Chondrocyte (in vitro differentiated cells): ENCODE measurements around the gene SNX6. TPM values are rescaled to one million over a fixed set of nuclear protein-coding genes. Genes with fewer than 3 reads are reported as not detected.
"Not testable (repeated sequence)": the region's sequence is repeated elsewhere in the genome, so short reads cannot be mapped to it uniquely, and the experiment has no call there.

ENCODE experiments used
- DNase-seq: peaks from one replicate; pipeline ENCODE4 v3.0.0; 2021; ENCODE audit warnings: mixed read lengths, low spot score
- H3K27ac Mint-ChIP-seq: one replicate; pipeline ENCODE4 v1.8.0; 2021; ENCODE audit warnings: mild to moderate bottlenecking, moderate library complexity, mixed read lengths; ENCODE audit not compliant: unreplicated experiment
- H3K27me3 Mint-ChIP-seq: 2 replicates; pipeline ENCODE4 v1.8.0; 2021; ENCODE audit warnings: low read depth, mixed read lengths
- H3K36me3 Mint-ChIP-seq: 2 replicates; pipeline ENCODE4 v1.8.0; 2021; ENCODE audit warnings: low read depth, mixed read lengths
- H3K4me1 Mint-ChIP-seq: 2 replicates; pipeline ENCODE4 v1.8.0; 2021; ENCODE audit warnings: low read depth, mild to moderate bottlenecking, mixed read lengths
- H3K4me3 Mint-ChIP-seq: one replicate; pipeline ENCODE4 v1.8.0; 2021; ENCODE audit warnings: mild to moderate bottlenecking, moderate library complexity, mixed read lengths; ENCODE audit not compliant: unreplicated experiment
- H3K9me3 Mint-ChIP-seq: 2 replicates; pipeline ENCODE4 v1.8.0; 2021; ENCODE audit warnings: low read depth, mixed read lengths
- total RNA-seq: library from RNA; stranded (reverse); gene quantifications from 3 replicates; pipeline ENCODE4 v1.2.1, GENCODE V29; 2021
- TF ChIP-seq, protein P1 (sequence below): fragments of 200-600 bp; sonication (generic); IDR thresholded peaks from 2 replicates; pipeline ENCODE4 v1.5.0; 2021; ENCODE audit warnings: antibody characterized with exemption, mild to moderate bottlenecking, moderate library complexity

Gene SNX6
- total RNA-seq, 1 donor from 2014 or later: 91.7 TPM

DNA sequence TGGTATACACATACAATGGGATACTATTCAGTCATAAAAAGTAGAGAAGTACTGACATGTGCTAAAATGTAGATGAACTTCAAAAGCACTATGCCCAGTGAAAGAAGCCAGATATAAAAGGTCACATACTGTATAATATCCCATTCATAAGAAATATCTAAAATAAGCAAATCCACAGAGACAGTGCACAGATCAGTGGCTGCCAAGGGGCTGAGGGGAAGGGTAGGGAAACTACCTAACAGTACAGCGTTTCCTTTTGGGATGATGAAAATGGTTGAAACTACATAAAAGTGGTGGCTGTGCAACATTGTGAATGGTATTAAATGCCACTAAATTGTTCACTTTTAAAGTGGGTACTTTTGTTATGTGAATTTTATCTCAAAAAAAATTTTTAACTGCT is 102.4 kb downstream of the SNX6 start:
- H3K27ac Mint-ChIP-seq: no peak overlapping the region
- no peak for DNase-seq
- no peaks in the 10 kb centered on the region for H3K27me3 Mint-ChIP-seq
- no peak overlapping the region for H3K4me3 Mint-ChIP-seq
- peaks cover 23% of the 10 kb centered on the region for H3K36me3 Mint-ChIP-seq
- peaks cover 6% of the 10 kb centered on the region for H3K4me1 Mint-ChIP-seq
- TF ChIP-seq, protein P1, sequence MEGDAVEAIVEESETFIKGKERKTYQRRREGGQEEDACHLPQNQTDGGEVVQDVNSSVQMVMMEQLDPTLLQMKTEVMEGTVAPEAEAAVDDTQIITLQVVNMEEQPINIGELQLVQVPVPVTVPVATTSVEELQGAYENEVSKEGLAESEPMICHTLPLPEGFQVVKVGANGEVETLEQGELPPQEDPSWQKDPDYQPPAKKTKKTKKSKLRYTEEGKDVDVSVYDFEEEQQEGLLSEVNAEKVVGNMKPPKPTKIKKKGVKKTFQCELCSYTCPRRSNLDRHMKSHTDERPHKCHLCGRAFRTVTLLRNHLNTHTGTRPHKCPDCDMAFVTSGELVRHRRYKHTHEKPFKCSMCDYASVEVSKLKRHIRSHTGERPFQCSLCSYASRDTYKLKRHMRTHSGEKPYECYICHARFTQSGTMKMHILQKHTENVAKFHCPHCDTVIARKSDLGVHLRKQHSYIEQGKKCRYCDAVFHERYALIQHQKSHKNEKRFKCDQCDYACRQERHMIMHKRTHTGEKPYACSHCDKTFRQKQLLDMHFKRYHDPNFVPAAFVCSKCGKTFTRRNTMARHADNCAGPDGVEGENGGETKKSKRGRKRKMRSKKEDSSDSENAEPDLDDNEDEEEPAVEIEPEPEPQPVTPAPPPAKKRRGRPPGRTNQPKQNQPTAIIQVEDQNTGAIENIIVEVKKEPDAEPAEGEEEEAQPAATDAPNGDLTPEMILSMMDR: no peak
- H3K9me3 Mint-ChIP-seq: no peaks in the 10 kb centered on the region

DNA sequence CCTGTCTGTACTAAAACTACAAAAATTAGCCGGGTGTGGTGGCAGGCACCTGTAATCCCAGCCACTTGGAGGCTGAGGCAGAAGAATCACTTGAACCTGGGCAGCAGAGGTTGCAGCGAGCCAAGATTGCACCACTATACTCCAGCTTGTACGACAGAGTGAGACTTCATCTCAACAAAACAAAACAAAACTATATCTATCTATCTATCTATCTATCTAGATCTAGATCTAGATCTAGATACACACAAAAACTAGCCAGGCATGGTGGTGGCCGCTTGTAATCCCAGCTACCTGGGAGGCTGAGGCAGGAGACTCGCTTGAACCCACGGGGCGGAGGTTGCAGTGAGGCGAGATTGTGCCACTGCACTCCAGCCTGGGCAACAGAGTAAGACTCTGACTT is 105.7 kb downstream of the SNX6 start:
- peaks cover 33% of the 10 kb centered on the region for H3K36me3 Mint-ChIP-seq
- not testable (repeated sequence) for H3K27me3 Mint-ChIP-seq, H3K4me3 Mint-ChIP-seq, H3K4me1 Mint-ChIP-seq, H3K9me3 Mint-ChIP-seq, H3K27ac Mint-ChIP-seq, DNase-seq

DNA sequence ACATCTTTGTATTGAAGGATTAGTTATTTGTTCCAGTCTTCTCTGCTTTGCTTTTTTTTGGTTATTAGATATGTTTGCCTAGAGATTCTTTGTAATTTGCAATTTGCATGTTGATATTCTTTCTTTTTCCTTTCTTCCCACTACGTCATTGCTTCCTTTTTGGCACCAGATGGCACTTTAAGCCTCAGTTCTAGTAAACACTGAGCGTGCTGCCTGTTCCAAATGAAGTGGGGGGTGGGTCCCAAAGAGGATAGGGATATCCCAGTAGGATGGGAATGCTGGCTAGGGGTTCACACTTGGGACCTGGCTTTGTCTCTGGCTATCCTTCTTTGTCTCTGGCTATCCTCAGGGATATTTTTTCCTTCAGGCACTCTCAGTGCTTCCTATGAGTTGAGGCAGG is 107.5 kb downstream of the SNX6 start:
- TF ChIP-seq, protein P1: no peak
- Mint-ChIP-seq H3K4me3 (no peak overlapping the region), H3K4me1 (no peaks in the 10 kb centered on the region), H3K36me3 (peaks cover 38% of the 10 kb centered on the region), H3K9me3 (no peaks in the 10 kb centered on the region), H3K27me3 (no peaks in the 10 kb centered on the region), H3K27ac (no peak overlapping the region)
- DNase-seq: no peak

DNA sequence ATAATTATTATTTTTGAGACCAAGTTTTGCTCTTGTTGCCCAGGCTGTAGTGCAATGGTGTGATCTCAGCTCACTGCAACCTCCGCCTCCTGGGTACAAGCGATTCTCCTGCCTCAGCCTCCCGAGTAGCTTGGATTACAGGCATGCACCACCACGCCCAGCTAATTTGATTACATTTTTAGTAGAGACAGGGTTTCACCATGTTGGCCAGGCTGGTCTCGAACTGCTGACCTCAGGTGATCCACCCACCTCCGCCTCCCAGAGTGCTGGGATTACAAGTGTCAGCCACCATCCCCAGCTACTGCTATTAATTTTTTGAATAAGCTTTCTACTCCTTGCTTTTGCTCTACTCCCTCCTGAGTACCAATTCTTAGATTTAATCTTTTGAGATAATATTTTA is 108.9 kb downstream of the SNX6 start:
- H3K36me3 Mint-ChIP-seq: peaks cover 41% of the 10 kb centered on the region
- not testable (repeated sequence) for H3K9me3 Mint-ChIP-seq, H3K27me3 Mint-ChIP-seq, DNase-seq, H3K27ac Mint-ChIP-seq, H3K4me3 Mint-ChIP-seq, H3K4me1 Mint-ChIP-seq

DNA sequence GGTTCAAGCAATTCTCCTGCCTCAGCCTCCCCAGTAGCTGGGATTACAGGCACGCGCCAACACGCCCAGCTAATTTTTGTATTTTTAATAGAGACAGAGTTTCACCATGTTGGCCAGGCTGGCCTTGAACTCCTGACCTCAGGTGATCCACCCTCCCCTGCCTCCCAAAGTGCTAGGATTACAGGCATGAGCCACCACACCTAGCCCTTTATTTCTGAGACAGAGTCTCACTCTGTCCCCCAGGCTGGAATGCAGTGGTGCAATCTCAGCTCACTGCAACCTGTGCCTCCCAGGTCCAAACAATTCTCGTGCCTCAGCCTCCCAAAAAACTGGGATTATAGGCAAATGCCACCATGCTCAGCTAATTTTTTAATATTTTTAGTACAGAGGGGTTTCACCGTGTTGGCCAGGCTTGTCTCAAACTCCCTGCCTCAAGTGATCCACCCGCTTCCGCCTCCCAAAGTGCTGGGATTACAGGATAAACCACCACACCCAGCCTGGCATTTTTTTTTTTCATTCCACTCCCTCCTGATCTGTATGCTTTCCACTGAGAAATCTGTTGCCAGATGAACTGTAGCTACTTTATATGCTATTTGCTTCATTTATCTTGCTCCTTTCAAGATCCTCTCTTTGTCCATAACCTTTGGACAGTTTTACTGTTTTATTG is 109.5 kb downstream of the SNX6 start:
- H3K4me1 Mint-ChIP-seq, H3K27me3 Mint-ChIP-seq, H3K4me3 Mint-ChIP-seq, H3K27ac Mint-ChIP-seq, DNase-seq, H3K9me3 Mint-ChIP-seq: not testable (repeated sequence)
- peaks cover 41% of the 10 kb centered on the region for H3K36me3 Mint-ChIP-seq

Other genes starting within 250 kb of the SNX6 start
- gene SPTSSA, start 167.9 kb downstream of the SNX6 start, total RNA-seq: 19.1 to 24.1 TPM (median 19.2 TPM) in 3 replicates
- 22.8 to 27.9 TPM (median 27.0 TPM) in 3 replicates for gene EAPP, start 90.4 kb downstream of the SNX6 start, total RNA-seq
- 58.1 to 84.5 TPM (median 77.2 TPM) in 3 replicates for gene CFL2, start 84.4 kb upstream of the SNX6 start, total RNA-seq
- 22.5 to 27.0 TPM (median 25.0 TPM) in 3 replicates for gene BAZ1A, start 245.2 kb upstream of the SNX6 start, total RNA-seq